Femur (tissue), 1 donor: ENCODE data around the gene CTIF.

ENCODE experiments used
- DNase-seq: peaks from one replicate; pipeline ENCODE4 v3.0.0-alpha.2; 2017

The CTIF gene

GRCh38 chr18:48622911-48623431 is 84.1 kb downstream of the CTIF start:
- no peak for DNase-seq

GRCh38 chr18:48623468-48624235 is 84.8 kb downstream of the CTIF start:
- no peak for DNase-seq

GRCh38 chr18:48624856-48625255 is 86.0 kb downstream of the CTIF start:
- no peak for DNase-seq

GRCh38 chr18:48627216-48627615 is 88.4 kb downstream of the CTIF start:
- DNase-seq: no peak

GRCh38 chr18:48629730-48630324 is 91.0 kb downstream of the CTIF start:
- no peak for DNase-seq

- no peak for DNase-seq
These were observed 93.0 kb downstream of the CTIF start for GRCh38 chr18:48631851-48632250.

- DNase-seq: no peak
These were observed 93.9 kb downstream of the CTIF start for GRCh38 chr18:48632676-48633257.

GRCh38 chr18:48634491-48634890 is 95.7 kb downstream of the CTIF start:
- no peak for DNase-seq

GRCh38 chr18:48634975-48635374 is 96.1 kb downstream of the CTIF start:
- DNase-seq: no peak

- DNase-seq: no peak
These were observed 97.0 kb downstream of the CTIF start for GRCh38 chr18:48635806-48636205.

- no peak for DNase-seq
These were observed 97.6 kb downstream of the CTIF start for GRCh38 chr18:48636436-48636835.

- no peak for DNase-seq
These were observed 98.5 kb downstream of the CTIF start for GRCh38 chr18:48637081-48637990.

GRCh38 chr18:48638451-48638850 is 99.6 kb downstream of the CTIF start:
- DNase-seq: no peak

- DNase-seq: no peak
These were observed 100.3 kb downstream of the CTIF start for GRCh38 chr18:48638896-48639771.

- DNase-seq: no peak
These were observed 101.1 kb downstream of the CTIF start for GRCh38 chr18:48639772-48640432.

- DNase-seq: no peak
These were observed 101.9 kb downstream of the CTIF start for GRCh38 chr18:48640566-48641270.

GRCh38 chr18:48641981-48642380 is 103.2 kb downstream of the CTIF start:
- DNase-seq: no peak

GRCh38 chr18:48642503-48642902 is 103.7 kb downstream of the CTIF start:
- no peak for DNase-seq

- DNase-seq: no peak
These were observed 104.4 kb downstream of the CTIF start for GRCh38 chr18:48643262-48643661.

- no peak for DNase-seq
These were observed 105.2 kb downstream of the CTIF start for GRCh38 chr18:48644029-48644428.
